ENCODE results near the gene TMEM120A. TPM values are rescaled to one million over a fixed set of nuclear protein-coding genes. Genes with fewer than 3 reads are reported as not detected.
A peak's percentile ranks its signal among the peaks of the same experiment; 100 is the strongest.

The TMEM120A gene
- total RNA-seq: 100 to 1,000 TPM in 1 of 6 experiments, 10 to 100 TPM in 5; 20.8 to 104 (median 53.1) TPM
- long read RNA-seq, transcript TMEM120A-214 (12 exons, 1,456 nt): major isoform, 20 of 31 reads
- long read RNA-seq, partial matches to known transcripts: 6 of 31 reads
- long read RNA-seq, other reads (novel, unspliced or antisense): 3 of 31 reads

DNA sequence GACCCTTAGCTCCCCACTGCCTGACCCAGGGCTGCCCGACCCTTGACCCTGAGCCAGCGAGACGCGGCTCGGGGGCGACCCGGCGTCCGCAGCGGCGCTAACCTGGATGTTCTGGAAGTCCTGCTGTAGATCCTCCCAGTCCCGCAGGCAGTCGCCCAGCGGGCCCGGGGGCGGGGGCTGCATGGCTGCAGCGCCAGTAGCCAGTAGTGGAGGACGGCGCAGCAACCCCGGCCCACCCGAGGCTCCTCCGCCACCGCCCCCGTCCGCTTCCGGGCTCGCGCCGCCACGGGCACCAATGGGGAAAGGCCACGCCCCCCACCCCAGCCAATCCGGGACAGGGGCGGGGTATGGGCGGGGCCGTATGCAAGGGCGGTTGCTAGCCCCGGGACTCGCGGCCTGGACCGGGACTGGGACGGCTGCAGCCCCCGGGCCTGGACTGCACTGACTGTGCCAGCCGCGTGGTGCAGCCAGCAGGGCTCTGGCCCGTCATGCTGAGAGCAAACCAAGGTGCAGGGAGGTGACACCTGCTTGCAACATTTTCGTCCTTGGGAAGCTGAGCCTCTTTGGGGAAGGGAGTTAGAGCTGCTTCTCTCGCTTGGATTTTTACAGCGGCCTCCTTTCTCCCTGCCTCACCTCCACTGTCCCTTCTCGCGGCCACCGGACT lies at the start of gene TMEM120A:
TSS of gene TMEM120A (minus strand) at position 208 of the 664 bp plus-strand sequence. CDS start at position 183, 25 bp downstream.
- intact Hi-C loops (cut with DNase I): no loop called here
- Histone ChIP-seq H3K4me1 (peaks cover 0 to 29% (median 8%) of the 10 kb centered on the region in 4 donors), H3K27ac (peak within 1 kb of the TSS; percentile 84 to 99 (median 97)), H3K4me3 (peak within 1 kb of the TSS; percentile 63 to 88 (median 81)), H3K27me3 (no peaks in the 10 kb centered on the region), H3K36me3 (peaks cover 0 to 3% (median 0%) of the 10 kb centered on the region in 4 donors), H3K9me3 (no peaks in the 10 kb centered on the region)
- ATAC-seq (peak; percentile 86 to 92 (median 86)), DNase-seq (peak; percentile 98)
- TF ChIP-seq, protein P1, sequence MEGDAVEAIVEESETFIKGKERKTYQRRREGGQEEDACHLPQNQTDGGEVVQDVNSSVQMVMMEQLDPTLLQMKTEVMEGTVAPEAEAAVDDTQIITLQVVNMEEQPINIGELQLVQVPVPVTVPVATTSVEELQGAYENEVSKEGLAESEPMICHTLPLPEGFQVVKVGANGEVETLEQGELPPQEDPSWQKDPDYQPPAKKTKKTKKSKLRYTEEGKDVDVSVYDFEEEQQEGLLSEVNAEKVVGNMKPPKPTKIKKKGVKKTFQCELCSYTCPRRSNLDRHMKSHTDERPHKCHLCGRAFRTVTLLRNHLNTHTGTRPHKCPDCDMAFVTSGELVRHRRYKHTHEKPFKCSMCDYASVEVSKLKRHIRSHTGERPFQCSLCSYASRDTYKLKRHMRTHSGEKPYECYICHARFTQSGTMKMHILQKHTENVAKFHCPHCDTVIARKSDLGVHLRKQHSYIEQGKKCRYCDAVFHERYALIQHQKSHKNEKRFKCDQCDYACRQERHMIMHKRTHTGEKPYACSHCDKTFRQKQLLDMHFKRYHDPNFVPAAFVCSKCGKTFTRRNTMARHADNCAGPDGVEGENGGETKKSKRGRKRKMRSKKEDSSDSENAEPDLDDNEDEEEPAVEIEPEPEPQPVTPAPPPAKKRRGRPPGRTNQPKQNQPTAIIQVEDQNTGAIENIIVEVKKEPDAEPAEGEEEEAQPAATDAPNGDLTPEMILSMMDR (IDR thresholded peaks at IDR 0.05): peak; percentile 12 to 35 (median 28)
- TF ChIP-seq POLR2A (IDR thresholded peaks at IDR 0.05): peak; percentile 96
- WGBS (ENCODE audit: insufficient coverage, low coverage, low lambda C conversion rate, missing lambda C conversion rate): 0% methylated on average over 9 of the region's 51 CpGs

DNA sequence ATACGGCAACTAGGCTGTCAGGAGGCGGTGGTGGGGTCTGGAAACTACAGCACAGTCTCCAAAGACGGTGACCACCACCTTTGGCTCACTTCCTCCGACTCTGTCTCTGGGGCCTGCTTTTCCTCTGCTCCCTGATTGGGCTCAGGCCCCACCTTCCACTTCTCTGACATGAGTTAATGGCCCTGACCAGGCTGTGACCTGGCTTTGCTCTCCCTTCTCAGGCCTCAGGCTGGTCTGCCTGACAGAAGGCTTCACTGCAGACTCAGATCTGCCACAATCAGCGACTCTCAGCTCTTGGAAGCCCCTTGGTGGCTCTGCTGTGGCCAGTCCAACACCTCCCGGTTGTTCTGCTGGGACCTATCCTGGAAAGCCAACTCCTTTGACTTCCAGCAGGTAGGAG lies 45.7 kb upstream of the TMEM120A start:
- H3K36me3 ChIP-seq: peaks cover 0 to 12% (median 0%) of the 10 kb centered on the region in 4 donors
- no peak for DNase-seq
- no peak for ATAC-seq
- intact Hi-C loops (cut with DNase I): no loop called here
- H3K27ac ChIP-seq: no peak overlapping the region
- 100% methylated on average over 3 of the region's 6 CpGs for WGBS (ENCODE audit: insufficient coverage, low coverage, low lambda C conversion rate, missing lambda C conversion rate)
- no peaks in the 10 kb centered on the region for H3K27me3 ChIP-seq
- H3K9me3 ChIP-seq: no peaks in the 10 kb centered on the region
- peaks cover 0 to under 1% (median 0%) of the 10 kb centered on the region in 4 donors for H3K4me1 ChIP-seq
- no peak overlapping the region for H3K4me3 ChIP-seq
- no peak for TF ChIP-seq POLR2A (IDR thresholded peaks at IDR 0.05)
- TF ChIP-seq, protein P1 (IDR thresholded peaks at IDR 0.05): no peak

- Histone ChIP-seq H3K27me3 (no peaks in the 10 kb centered on the region), H3K4me3 (no peak overlapping the region), H3K9me3 (no peaks in the 10 kb centered on the region), H3K27ac (no peak overlapping the region), H3K4me1 (no peaks in the 10 kb centered on the region), H3K36me3 (peaks cover 0 to 12% (median 0%) of the 10 kb centered on the region in 4 donors)
- intact Hi-C loops (cut with DNase I): no loop called here
- 80% methylated on average over 1 of the region's 5 CpGs for WGBS (ENCODE audit: insufficient coverage, low coverage, low lambda C conversion rate, missing lambda C conversion rate)
- TF ChIP-seq, protein P1 (IDR thresholded peaks at IDR 0.05): no peak
- no peak for TF ChIP-seq POLR2A (IDR thresholded peaks at IDR 0.05)
- peak in 2 of 4 donors; percentile 53 to 88 for ATAC-seq
- DNase-seq: peak in 1 of 3 donors; percentile 33
These were observed 42.9 kb upstream of the TMEM120A start for GRCh38 chr7:76037310-76037709.

GRCh38 chr7:76031964-76032363 lies 37.6 kb upstream of the TMEM120A start:
- Histone ChIP-seq H3K9me3 (no peaks in the 10 kb centered on the region), H3K4me1 (no peaks in the 10 kb centered on the region), H3K27me3 (no peaks in the 10 kb centered on the region), H3K36me3 (peaks cover 0 to 4% (median 0%) of the 10 kb centered on the region in 4 donors), H3K27ac (no peak overlapping the region), H3K4me3 (no peak overlapping the region)
- no peak for TF ChIP-seq POLR2A (IDR thresholded peaks at IDR 0.05)
- TF ChIP-seq, protein P1 (IDR thresholded peaks at IDR 0.05): no peak
- WGBS (ENCODE audit: insufficient coverage, low coverage, low lambda C conversion rate, missing lambda C conversion rate): 63% methylated on average over 1 of the region's 1 CpG
- ATAC-seq: no peak
- no peak for DNase-seq
- intact Hi-C loops (cut with DNase I): no loop called here
